Stimulated activated CD4-positive, alpha-beta T cell treated with anti-CD3 and anti-CD28 coated beads, Interleukin-1b, Interleukin-23, amount 100 ng/mL, for 24 hours (primary cell): ENCODE measurements around the gene SUPV3L1.

Experiments used
- DNase-seq, 4 experiments: peaks; one replicate each; pipeline ENCODE4 v3.0.0-alpha.2; 2020; ENCODE audit warnings: low read depth in 4 of 4, low spot score in 1 of 4

SUPV3L1 gene

DNA sequence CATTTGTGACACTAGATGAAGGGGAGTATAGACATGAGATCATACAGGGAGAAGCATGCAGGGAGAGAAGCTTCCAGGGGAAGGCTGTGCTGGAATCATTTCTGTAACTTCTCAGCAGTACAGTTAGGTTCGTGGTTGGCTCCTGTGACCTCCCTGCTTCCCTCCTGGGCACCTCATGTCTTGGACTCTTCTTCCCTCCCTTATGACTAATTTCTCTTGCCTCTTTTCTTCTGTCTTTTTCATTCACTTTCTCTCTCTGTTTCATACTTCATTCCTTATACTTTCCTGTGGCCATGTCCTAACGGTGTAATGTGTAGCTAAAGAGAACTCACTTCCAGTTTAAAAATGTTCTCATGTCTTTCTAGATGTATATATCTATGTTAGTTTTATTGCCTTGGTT is 21.0 kb downstream of the SUPV3L1 start:
- no peak for DNase-seq

DNA sequence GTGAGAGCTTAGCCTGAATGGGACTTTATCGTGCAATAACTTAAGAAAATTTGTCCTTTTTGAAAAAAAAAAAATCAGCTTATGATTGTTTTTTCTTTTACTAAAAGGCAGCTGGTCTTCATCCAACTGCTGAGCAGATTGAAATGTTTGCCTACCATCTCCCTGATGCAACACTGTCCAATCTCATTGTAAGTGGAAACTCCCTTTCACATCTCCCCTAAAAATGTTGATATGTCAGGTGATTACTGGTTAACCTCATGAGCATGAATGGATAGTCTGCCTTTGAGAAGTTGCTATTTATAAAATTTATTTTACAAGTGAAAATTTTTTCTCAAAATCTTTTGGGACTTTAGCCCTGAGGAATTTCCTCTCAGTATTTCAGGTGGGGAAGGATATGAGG is 22.3 kb downstream of the SUPV3L1 start:
- no peak for DNase-seq

DNA sequence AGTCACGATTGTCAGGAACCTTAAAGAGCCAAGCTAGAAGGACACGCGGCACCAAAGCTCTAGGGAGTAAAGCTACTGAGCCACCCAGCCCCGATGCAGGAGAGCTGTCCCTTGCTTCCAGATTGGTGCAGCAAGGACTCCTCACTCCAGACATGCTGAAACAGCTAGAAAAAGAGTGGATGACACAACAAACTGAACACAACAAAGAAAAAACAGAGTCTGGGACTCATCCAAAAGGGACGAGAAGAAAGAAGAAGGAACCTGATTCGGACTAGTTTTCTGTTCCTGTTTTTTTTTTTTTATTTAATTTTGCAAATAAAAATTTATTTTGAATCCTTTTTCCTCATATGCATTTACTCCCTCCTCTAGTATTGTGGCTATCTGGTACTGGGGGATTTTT is 28.7 kb downstream of the SUPV3L1 start:
- no peak for DNase-seq

DNA sequence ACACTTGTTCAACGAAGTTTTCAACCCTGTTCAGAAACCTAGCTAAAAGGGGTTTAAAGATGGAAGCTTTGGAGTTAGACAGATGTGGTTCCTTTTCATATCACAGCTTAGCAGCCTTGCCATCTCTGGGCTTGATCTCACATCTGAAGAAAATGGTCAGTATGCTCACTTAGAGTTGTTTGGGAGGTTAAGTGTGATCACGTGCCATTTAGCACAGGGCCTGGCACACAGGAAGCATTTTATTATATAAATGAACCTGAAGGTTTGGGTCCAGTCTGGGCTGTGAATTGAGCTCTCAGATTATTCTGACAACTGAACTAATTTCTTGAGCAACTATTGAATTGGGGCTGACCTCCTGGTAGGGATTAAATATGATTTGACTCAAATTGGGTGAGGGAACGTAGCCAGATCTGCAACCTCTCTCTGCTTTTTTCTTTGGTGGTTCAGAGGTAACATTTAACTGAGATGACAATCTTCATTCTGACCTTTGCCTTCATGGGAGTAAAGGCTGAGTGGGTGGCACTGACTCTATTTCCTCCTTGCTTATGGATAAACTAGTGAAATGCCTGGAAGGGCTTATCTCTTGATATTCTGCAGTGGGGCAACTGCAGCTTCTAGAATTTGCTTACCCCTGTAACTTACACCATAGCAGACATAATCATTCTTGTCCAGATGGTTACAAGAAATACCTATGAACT is 29.9 kb downstream of the SUPV3L1 start:
- no peak for DNase-seq

DNA sequence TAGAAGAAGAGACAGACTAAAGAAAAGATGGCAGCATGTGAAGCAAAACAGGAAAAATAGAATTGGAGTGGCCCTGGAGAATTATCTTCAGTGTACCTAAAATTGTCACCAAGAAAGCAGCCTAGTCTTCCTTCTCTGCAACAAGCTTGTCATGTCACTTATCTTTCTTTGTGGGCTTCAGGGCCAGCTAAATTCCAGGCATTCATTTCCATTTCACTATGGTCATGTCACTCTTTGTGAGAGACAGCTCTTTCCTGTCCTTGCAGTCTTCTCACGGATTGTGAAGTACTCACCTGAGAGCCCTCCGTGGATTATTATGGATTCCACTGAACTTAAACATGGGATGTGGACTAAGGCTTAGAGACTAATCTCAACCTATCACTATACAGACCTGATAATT is 31.1 kb downstream of the SUPV3L1 start:
- no peak for DNase-seq

DNA sequence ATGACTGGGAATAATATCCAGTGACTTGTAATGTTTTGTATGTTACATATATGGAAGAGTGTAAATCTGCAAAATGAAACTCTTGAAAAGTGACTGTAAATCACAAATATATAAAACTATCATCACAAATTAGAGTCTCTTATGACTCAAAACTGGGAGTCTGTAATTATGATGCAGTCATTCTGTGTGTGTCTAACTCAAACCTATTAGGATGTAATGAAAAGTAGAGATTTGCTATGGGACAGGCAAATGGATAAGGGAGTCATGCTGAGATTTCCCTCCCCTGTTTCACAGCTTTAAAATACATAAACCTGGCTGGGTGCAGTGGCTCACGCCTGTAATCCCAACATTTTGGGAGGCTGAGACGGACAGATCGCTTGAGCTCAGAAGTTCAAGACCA is 31.5 kb downstream of the SUPV3L1 start:
- no peak for DNase-seq

DNA sequence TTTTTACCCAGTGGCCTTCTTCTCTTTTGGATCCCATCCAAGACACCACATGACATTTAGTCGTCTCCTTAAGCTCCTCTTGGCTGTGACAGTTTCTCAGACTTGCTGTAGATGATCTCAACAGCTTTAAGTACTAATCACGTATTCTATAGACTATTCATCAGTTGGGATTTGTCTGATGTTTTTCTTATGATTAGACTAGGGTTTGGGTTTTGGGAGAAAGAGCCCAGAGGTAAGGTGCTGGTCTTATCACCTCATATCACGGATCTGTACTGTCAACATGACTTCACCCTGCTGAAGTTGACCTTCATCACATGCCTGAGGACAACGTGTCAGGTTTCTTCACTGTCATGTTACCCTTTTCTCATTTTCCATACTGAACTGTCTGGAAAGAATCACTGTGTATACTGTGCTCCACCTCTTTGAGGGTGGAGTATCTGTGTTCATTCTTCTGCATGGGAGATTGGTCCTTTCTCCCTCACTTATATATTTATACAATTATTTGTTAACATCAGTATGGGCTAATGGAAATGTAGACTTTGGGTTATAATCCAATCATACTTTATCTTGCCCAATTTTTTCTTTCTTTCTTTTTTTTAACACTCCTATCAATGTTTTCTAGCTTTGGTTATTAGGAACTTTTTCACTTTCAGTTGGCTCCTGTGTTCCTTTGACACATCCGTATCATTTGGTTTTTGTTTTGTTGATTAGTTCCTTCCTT is 33.7 kb downstream of the SUPV3L1 start:
- DNase-seq, result no peak

DNA sequence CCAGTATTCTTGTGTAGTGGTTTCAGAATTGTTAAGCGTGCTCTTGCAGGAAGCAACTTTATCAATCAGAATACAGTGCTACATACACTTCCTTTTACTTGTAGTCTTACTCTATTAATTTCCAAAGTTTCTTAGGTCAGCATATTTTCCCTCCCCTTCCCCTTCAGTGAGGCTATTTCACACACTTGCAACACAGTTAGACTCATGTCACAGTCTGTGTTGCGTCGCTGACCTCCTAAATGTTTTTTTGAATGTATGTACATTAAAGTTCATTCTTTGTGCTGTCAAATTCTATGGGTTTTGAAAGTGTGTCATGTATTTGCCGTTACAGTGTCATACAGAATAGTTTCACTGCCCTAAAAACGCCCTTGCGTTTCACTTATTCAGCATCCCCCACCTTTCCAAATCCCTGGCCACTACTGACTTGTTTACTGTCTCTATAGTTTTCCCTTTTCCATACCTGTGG is 34.7 kb downstream of the SUPV3L1 start:
- DNase-seq, result no peak

DNA sequence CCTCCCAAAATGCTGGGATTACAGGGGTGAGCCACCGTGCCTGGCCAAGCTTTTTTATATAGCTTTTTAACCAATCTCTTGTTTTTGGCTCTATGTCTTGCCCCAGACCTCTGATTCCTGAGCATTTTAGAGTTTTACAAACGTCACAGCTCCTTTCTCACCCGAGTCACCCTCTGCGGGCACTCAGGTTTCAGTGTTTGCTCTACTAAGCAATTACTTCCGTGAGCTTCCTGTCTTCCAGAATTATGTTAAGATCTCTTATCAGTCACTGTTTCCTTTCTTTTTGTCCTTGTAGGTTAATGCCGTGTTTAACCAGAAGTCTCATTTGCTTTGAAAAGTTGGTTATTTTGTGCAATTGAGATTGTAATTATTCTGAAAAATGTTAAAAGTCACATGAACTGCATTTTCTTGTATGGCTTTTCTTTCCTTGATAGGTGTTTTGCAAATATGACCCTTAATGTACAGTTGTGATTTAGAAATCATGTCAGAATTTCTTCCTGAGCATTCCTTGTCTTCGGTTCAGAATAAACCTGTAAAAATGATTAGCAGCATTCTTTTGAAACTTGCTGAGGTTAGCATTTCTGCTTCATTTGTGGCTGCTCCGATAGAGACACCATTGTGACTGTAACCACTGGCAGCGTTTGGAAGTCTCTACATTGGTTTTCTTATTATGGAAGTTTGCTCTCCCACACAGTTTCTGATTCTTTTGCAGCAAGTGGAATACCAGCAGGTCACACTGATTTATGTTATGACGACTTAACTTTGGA is 35.6 kb downstream of the SUPV3L1 start:
- no peak for DNase-seq

DNA sequence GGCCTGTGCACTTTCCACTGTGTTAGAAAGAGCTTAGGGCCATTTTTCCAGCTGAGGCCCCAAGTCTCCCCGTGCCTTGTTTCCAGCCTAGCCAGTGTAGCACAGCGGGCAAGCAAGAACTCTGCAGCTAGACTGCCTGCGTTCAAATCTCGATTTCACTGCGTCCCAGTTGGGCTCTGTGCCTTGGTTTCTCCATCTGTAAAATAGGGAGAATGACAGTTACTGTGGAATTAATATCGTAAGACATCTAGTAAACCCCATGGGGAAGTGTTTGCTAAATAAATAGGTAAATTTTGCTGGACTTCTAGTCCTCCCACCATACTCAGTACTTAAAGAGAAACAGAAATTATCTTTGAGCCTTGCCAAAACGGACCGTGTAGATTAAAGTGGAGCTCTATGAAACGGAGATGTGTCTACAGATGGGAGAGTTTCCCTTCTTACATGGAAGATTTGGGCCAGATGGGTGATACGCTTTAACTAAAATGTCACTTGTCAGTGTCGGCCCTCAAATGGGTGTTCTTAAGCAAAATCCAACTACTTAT is 36.6 kb downstream of the SUPV3L1 start:
- DNase-seq, result no peak

DNA sequence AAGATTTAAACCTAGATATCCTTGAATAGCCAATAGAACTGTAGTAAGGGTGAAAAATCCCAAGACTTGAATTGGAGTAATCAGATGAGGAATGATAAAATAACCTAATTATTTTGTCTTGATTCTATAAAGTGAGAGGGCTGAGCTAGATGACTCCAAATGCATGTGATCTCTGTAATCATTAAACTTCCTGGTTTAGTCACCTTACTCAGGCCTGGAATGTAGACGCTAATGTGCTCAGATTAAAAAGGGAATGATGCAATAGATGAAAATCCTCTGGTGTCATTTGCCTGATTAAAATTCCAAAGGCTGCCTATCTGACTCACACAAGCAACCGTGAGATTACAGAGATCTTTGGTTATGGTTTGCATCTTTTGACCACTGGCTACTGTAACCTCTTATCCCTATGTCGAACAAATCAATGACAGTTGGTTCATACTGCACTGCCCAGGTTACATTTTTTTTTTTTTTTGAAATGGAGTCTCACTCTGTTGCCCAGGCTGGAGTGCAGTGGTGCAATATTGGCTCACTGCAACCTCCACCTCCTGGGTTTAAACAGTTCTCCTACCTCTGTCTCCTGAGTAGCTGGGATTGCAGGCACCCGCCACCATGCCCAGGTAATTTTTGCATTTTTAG is 37.2 kb downstream of the SUPV3L1 start:
- no peak for DNase-seq

DNA sequence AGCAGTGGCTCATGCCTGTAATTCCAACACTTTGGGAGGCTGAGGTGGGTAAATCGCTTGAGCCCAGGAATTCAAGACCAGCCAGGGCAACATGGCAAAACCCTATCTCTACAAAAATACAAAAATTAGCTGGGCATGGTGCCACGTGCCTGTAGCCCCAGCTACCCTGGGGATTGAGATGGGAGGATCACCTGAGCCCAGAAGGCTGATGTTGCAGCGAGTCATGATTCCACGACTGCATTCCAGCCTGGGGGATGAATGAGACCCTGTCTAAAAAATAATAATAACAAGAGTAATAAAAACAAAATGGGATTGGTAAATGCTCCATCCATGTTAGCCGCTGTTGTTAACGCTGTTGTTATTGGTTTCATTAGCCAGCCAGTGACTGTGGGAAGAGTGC is 38.8 kb downstream of the SUPV3L1 start:
- DNase-seq, result no peak

DNA sequence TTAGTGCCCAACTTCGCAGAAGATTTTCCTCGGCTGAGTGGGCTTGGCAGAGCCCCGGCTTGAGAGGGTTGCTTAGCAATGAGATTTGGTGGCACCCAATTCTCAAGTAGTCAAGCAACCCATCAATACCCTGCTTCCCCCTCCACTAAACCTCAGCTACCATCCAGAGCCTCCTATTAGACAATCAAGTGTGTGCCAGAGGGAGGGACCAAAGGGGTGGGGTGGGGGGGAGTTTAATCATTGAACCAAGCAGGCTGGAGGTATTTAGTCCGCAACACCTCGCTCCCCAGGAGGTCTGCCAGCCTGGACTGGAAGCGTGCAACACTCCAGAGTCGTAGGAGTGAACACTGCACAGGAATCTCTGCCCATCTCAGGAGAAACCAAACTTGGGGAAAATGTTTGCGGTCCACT is 40.0 kb downstream of the SUPV3L1 start, which contains the start of gene HKDC1:
Gene HKDC1 (plus strand): TSS at position 292 of the 411 bp plus-strand sequence. CDS start 104 bp downstream, at position 396.
- no peak for DNase-seq

DNA sequence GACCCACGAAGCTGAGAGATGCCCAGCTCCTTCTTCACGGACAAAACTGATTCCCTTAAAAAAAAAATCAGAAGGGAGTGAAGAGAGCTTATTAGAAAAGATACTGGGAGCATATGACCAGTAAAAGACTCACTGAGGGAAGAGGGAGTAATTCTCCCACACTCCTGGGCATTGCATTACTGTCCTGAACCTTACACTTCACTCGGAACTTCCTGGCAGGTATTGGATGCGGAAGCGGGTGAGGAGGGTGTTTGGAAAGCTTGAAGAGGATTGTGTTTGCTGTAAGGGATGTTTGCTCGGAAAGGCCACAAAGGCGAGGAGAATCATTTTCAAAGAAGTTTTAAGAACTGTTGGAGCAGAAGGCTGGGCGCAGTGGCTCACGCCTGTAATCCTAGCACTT is 40.5 kb downstream of the SUPV3L1 start:
- no peak for DNase-seq

DNA sequence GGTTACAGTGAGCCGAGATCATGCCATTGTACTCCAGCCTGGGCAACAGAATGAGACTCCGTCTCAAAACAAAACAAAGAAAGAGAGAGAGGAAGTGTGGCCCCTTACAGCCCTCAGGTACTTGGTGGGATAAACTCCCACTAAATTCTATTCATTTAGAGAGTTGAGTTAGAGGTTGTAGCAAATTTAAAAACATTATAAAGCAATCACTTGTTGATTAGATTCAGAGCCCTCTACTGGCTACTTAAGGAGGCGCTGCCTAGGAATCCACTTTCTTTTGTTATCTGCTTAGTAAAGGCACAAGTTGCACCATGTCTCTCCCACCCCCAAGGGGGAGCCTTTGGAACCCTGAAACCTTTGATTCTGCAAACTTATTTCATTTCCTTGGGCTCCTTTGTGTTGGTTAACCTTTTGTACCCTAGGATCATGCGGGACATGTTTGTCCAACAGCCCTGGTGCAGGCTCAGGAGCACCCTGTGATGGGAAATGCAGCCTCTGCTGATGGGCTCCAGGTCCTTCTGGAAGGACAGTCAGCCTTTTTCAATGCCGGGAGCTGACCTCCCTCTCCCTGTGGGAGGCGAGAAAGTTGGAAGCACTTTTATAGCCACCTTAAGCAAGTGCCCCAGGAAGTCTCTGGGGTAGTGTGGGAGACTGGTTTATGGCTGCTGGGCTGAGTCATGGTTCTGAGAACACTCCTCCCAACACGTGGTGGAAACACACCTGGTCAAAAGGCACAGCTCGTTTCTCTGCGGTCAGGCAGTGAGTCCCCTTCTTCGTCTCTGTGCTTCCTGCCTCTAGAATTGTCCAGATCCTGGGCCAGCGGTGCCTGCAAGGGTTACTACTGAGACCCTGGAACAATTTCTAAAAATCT is 42.4 kb downstream of the SUPV3L1 start:
- DNase-seq, result peak; percentile 38 to 63 (median 46)

DNA sequence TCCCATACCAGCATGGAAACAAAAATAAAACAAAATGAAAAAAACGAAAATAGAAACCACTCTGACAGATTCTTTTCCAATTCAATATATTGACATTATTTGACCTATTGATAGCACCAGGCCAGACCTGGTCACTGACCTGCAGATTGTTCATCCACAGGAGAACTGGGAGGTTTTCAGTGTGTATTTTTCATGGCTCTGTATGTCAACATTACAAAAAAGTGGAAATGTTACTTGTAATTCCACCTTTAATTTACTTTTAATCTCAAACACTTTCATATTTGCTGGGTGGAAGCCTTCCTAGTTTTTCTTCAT is 43.0 kb downstream of the SUPV3L1 start:
- no peak for DNase-seq

DNA sequence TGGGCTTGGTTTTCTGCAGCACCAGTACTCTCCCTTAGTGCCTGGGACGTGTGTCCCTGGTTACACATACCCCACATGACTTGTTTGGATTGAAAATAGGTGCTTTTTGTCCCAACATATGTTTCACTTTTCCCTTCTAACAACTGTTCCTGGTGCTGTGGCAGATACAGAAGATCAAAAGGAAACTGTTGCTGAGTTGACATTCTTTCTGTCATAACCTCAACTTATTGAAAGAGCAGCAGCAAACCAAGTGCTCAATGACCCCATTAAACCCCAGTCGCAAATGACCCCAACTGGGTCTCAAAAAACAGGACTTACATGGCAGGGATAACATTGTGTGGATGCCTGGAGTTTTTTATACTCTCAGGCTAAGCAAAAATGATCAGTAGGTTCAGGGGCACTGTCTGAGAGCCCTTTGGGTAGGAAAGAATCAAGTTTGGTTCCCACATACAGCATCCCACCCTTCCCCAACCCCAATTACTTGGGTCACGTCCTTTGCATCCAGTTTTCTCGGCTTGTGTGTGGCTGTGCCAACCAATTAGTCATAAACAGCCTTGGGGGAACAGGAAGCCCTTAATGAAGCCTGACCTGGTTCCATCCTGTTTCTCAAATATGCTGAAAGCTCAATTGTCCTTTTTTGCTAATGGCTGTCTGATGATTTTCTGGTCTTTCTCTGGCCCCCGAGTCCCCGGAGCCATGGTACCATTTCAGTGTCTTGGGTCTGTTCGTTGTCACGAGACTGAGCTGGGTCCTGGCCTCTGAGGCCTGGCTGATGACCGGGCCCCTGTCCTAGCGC is 45.0 kb downstream of the SUPV3L1 start:
- no peak for DNase-seq

DNA sequence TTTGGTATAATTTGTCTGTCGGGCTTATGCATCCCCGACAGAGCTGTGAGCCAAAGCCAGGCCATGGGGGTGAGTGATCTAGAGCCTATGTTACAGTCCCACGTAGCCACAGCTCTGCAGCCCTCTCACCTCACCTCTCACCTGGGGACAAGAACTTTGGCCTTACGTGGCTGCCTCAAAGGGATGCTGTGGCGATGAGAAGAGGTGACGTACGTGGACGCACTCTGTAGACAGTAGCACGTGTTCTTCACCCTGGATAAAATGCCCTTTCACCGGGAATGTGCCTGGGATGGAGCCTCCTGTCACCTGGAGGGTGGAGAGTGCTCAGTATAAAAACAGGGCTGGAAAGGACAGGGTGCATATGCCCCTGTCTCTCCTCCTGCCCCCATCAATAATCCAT is 45.6 kb downstream of the SUPV3L1 start:
- no peak for DNase-seq

DNA sequence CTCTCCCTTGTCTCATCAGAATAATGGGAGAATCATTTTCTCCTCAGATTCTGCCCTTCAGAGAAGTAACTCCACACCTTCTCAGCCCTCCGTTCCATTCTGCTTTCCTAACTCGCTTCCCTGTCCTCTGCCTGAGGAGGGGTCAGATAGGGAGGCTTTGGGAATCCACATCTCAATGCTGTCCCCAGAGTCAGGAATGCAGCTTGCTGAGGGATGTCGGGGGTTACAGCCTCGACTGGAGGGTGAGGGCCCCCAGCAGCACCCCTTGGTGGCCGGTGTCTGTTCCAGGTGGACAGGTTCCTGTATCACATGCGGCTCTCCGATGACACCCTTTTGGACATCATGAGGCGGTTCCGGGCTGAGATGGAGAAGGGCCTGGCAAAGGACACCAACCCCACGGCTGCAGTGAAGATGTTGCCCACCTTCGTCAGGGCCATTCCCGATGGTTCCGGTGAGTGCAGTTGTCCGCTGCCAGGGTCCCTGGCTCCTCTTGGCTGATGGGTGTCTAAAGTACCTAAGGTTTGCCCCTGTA is 47.0 kb downstream of the SUPV3L1 start:
- DNase-seq, result no peak
